ENCODE data around the gene SPI1.

Gene SPI1

GRCh38 chr11:47333526-47333845, 44.9 kb downstream of the SPI1 start:
- peaks cover 0 to 36% (median 15%) of the 10 kb centered on the region in 5 donors for H3K4me1 ChIP-seq (ENCODE audit: control insufficient read depth in 5 of 5, insufficient read depth in 5 of 5, low read length in 5 of 5)
- H3K27ac ChIP-seq (ENCODE audit: low read depth, low read length), result no peak overlapping the region
- H3K27me3 ChIP-seq (ENCODE audit: control insufficient read depth in 5 of 5, insufficient read depth in 4 of 5, low read length in 5 of 5), result no peaks in the 10 kb centered on the region
- no peak overlapping the region for H3K9ac ChIP-seq (ENCODE audit: low read length in 5 of 5)
- peaks cover 0 to 25% (median 10%) of the 10 kb centered on the region in 5 donors for H3K36me3 ChIP-seq (ENCODE audit: control insufficient read depth in 5 of 5, insufficient read depth in 5 of 5, low read length in 5 of 5)
- H3K4me3 ChIP-seq (ENCODE audit: low read depth in 1 of 5, low read length in 5 of 5), result no peak overlapping the region
- no peaks in the 10 kb centered on the region for H3K9me3 ChIP-seq (ENCODE audit: control insufficient read depth in 5 of 5, low read length in 5 of 5)

- Histone ChIP-seq H3K4me3 (ENCODE audit: low read depth in 1 of 5, low read length in 5 of 5) (no peak overlapping the region), H3K27ac (ENCODE audit: low read depth, low read length) (no peak overlapping the region), H3K36me3 (ENCODE audit: control insufficient read depth in 5 of 5, insufficient read depth in 5 of 5, low read length in 5 of 5) (peaks cover 0 to 30% (median 10%) of the 10 kb centered on the region in 5 donors), H3K9ac (ENCODE audit: low read length in 5 of 5) (no peak overlapping the region), H3K4me1 (ENCODE audit: control insufficient read depth in 5 of 5, insufficient read depth in 5 of 5, low read length in 5 of 5) (peaks cover 0 to 39% (median 15%) of the 10 kb centered on the region in 5 donors), H3K9me3 (ENCODE audit: control insufficient read depth in 5 of 5, low read length in 5 of 5) (no peaks in the 10 kb centered on the region), H3K27me3 (ENCODE audit: control insufficient read depth in 5 of 5, insufficient read depth in 4 of 5, low read length in 5 of 5) (no peaks in the 10 kb centered on the region)
Measured at GRCh38 chr11:47332791-47333525, 45.4 kb downstream of the SPI1 start.

DNA sequence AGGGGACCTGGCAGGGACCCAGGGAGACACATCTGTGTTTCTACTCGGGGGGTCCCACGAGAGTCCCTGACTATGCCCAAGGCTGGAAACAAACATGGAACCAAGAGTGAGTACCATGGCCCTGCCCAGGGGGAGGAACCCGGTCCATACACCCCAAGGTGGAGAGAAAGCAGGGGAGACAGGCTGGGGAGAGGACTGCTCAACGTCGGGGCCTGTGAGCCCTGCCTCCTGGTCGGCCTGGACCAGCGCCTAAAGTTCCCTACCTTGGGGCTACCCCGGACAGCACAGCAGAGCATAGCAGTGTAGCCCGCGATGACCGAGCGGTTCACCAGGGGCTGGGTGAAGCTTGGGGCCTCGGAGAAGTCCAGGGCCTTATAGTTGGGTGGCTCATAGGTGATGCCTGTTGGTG, 46.0 kb downstream of the SPI1 start:
- peaks cover 0 to 37% (median 10%) of the 10 kb centered on the region in 5 donors for H3K36me3 ChIP-seq (ENCODE audit: control insufficient read depth in 5 of 5, insufficient read depth in 5 of 5, low read length in 5 of 5)
- H3K9me3 ChIP-seq (ENCODE audit: control insufficient read depth in 5 of 5, low read length in 5 of 5), result no peaks in the 10 kb centered on the region
- no peak overlapping the region for H3K4me3 ChIP-seq (ENCODE audit: low read depth in 1 of 5, low read length in 5 of 5)
- H3K4me1 ChIP-seq (ENCODE audit: control insufficient read depth in 5 of 5, insufficient read depth in 5 of 5, low read length in 5 of 5), result peaks cover 0 to 39% (median 15%) of the 10 kb centered on the region in 5 donors
- H3K9ac ChIP-seq (ENCODE audit: low read length in 5 of 5), result no peak overlapping the region
- H3K27me3 ChIP-seq (ENCODE audit: control insufficient read depth in 5 of 5, insufficient read depth in 4 of 5, low read length in 5 of 5), result no peaks in the 10 kb centered on the region
- no peak overlapping the region for H3K27ac ChIP-seq (ENCODE audit: low read depth, low read length)

DNA sequence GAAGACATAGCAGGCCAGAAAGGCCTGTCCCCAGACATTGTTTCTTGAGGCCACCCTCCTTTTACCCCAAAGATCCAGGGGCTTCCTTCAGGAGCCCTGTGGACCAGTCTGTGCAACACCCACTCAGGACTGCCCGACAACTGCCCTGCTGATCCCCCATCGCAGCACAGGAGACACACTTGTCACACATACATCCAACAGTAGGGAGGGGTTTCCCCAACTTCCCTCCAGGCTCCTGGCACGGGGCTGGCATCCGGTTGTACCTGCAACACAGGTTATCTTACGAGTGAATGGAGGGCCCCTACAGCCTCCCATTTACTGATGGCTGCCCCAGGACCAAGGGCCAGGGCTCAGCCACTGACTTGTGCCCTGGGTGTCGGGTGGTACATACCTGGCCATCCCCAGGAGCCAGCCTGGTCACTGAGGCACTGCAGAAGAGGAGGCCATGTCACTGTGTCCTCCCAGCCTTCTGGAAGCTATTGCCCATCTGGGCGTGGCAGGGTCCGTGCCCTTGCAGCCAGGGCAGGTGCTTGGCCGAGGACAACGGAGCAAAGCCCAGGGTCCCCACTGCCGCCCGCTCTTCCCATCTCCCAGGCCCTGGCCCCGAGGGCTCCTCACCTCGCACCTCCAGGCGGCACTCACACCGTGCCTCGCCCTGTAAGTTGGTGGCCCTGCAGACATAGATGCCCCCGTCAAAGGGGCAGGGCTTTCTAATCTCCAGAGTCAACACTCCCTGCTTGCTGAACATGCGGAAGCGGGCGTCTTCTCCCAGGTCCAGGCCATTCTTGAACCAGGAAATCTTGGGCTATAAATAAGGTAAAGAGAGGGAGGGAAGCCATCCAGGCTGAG, 46.7 kb downstream of the SPI1 start:
- Histone ChIP-seq H3K9me3 (ENCODE audit: control insufficient read depth in 5 of 5, low read length in 5 of 5) (no peaks in the 10 kb centered on the region), H3K27me3 (ENCODE audit: control insufficient read depth in 5 of 5, insufficient read depth in 4 of 5, low read length in 5 of 5) (no peaks in the 10 kb centered on the region), H3K36me3 (ENCODE audit: control insufficient read depth in 5 of 5, insufficient read depth in 5 of 5, low read length in 5 of 5) (peaks cover 0 to 43% (median 10%) of the 10 kb centered on the region in 5 donors), H3K4me3 (ENCODE audit: low read depth in 1 of 5, low read length in 5 of 5) (no peak overlapping the region), H3K4me1 (ENCODE audit: control insufficient read depth in 5 of 5, insufficient read depth in 5 of 5, low read length in 5 of 5) (peaks cover 0 to 39% (median 15%) of the 10 kb centered on the region in 5 donors), H3K27ac (ENCODE audit: low read depth, low read length) (no peak overlapping the region), H3K9ac (ENCODE audit: low read length in 5 of 5) (no peak overlapping the region)

- H3K27ac ChIP-seq (ENCODE audit: low read depth, low read length), result peak overlapping the region; percentile 30
- no peak overlapping the region for H3K4me3 ChIP-seq (ENCODE audit: low read depth in 1 of 5, low read length in 5 of 5)
- no peak overlapping the region for H3K9ac ChIP-seq (ENCODE audit: low read length in 5 of 5)
- peaks cover 0 to 53% (median 10%) of the 10 kb centered on the region in 5 donors for H3K36me3 ChIP-seq (ENCODE audit: control insufficient read depth in 5 of 5, insufficient read depth in 5 of 5, low read length in 5 of 5)
- H3K27me3 ChIP-seq (ENCODE audit: control insufficient read depth in 5 of 5, insufficient read depth in 4 of 5, low read length in 5 of 5), result no peaks in the 10 kb centered on the region
- H3K4me1 ChIP-seq (ENCODE audit: control insufficient read depth in 5 of 5, insufficient read depth in 5 of 5, low read length in 5 of 5), result peaks cover 0 to 39% (median 15%) of the 10 kb centered on the region in 5 donors
- H3K9me3 ChIP-seq (ENCODE audit: control insufficient read depth in 5 of 5, low read length in 5 of 5), result no peaks in the 10 kb centered on the region
Measured at GRCh38 chr11:47329987-47330931, 48.1 kb downstream of the SPI1 start.

DNA sequence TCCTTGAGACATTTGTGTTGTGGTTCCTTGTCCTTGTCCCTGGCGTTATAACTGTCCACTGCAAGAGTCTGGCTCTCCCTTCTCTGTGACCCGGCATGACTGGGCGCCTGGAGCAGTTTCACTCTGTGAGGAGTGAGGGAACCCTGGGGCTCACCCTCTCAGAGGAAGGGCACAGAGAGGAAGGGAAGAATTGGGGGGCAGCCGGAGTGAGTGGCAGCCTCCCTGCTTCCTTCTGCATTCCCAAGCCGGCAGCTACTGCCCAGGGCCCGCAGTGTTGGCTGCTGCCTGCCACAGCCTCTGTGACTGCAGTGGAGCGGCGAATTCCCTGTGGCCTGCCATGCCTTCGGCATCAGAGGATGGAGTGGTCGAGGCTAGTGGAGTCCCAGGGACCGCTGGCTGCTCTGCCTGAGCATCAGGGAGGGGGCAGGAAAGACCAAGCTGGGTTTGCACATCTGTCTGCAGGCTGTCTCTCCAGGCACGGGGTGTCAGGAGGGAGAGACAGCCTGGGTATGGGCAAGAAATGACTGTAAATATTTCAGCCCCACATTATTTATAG, 48.8 kb downstream of the SPI1 start:
- Histone ChIP-seq H3K4me3 (ENCODE audit: low read depth in 1 of 5, low read length in 5 of 5) (no peak overlapping the region), H3K9me3 (ENCODE audit: control insufficient read depth in 5 of 5, low read length in 5 of 5) (no peaks in the 10 kb centered on the region), H3K4me1 (ENCODE audit: control insufficient read depth in 5 of 5, insufficient read depth in 5 of 5, low read length in 5 of 5) (peaks cover 0 to 39% (median 15%) of the 10 kb centered on the region in 5 donors), H3K9ac (ENCODE audit: low read length in 5 of 5) (peak overlapping the region in 2 of 5 donors; percentile 38 to 49), H3K36me3 (ENCODE audit: control insufficient read depth in 5 of 5, insufficient read depth in 5 of 5, low read length in 5 of 5) (peaks cover 0 to 53% (median 10%) of the 10 kb centered on the region in 5 donors), H3K27me3 (ENCODE audit: control insufficient read depth in 5 of 5, insufficient read depth in 4 of 5, low read length in 5 of 5) (no peaks in the 10 kb centered on the region), H3K27ac (ENCODE audit: low read depth, low read length) (peak overlapping the region; percentile 30)

DNA sequence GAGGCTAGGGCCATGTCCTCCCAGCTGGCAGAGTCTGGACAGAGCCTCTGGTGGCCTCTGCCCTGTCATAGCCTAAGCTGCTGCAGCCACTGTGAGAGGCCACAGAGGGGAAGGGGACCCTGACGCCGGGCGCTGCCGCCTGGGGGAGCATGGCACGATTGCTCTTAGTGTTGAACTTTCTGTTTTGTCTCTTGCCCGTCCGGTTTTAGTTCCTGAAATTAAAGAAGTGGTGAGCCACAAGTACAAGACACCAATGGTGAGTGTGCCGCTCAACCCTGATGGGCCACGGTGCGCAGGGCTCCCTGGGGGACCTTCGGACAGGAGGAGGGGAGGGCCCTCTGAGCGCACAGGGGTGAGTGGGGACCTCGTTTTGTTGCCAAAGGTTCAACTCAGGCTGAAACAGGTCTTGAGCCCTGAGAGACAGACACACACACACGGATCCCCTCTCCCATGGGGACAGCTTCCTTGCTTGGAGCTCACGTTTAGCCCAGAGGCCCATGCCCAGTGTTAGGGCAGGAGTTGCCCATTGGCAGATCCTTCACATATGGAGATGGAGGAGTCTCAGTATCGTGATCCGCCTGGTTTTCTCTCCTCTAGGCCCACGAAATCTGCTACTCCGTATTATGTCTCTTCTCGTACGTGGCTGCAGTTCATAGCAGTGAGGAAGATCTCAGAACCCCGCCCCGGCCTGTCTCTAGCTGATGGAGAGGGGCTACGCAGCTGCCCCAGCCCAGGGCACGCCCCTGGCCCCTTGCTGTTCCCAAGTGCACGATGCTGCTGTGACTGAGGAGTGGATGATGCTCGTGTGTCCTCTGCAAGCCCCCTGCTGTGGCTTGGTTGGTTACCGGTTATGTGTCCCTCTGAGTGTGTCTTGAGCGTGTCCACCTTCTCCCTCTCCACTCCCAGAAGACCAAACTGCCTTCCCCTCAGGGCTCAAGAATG, 49.6 kb downstream of the SPI1 start:
- peak overlapping the region in 1 of 5 donors; percentile 49 for H3K9ac ChIP-seq (ENCODE audit: low read length in 5 of 5)
- H3K4me1 ChIP-seq (ENCODE audit: control insufficient read depth in 5 of 5, insufficient read depth in 5 of 5, low read length in 5 of 5), result peaks cover 0 to 39% (median 15%) of the 10 kb centered on the region in 5 donors
- peaks cover 0 to 53% (median 10%) of the 10 kb centered on the region in 5 donors for H3K36me3 ChIP-seq (ENCODE audit: control insufficient read depth in 5 of 5, insufficient read depth in 5 of 5, low read length in 5 of 5)
- no peaks in the 10 kb centered on the region for H3K9me3 ChIP-seq (ENCODE audit: control insufficient read depth in 5 of 5, low read length in 5 of 5)
- peak overlapping the region; percentile 30 for H3K27ac ChIP-seq (ENCODE audit: low read depth, low read length)
- H3K4me3 ChIP-seq (ENCODE audit: low read depth in 1 of 5, low read length in 5 of 5), result no peak overlapping the region
- no peaks in the 10 kb centered on the region for H3K27me3 ChIP-seq (ENCODE audit: control insufficient read depth in 5 of 5, insufficient read depth in 4 of 5, low read length in 5 of 5)

DNA sequence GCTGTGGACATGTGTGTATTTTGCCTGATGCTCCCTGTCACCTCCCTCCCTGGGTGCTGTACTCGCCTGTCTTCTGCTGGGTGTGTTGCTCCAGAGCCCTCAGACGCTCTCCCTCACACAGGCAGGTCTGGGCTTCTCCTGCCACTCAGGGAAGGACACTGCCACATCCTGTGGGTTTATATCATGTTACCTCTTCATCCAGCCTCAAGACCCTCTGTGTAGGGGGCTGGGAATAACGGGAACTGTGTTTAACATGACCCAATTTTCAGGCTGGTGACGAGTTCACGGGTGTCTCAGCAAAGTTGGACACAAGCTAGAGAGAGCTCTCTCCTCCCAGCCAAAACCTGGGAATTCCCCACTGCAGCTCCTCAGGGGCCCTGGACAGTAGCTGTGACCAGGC, 50.4 kb downstream of the SPI1 start:
- Histone ChIP-seq H3K4me3 (ENCODE audit: low read depth in 1 of 5, low read length in 5 of 5) (no peak overlapping the region), H3K36me3 (ENCODE audit: control insufficient read depth in 5 of 5, insufficient read depth in 5 of 5, low read length in 5 of 5) (peaks cover 0 to 53% (median 10%) of the 10 kb centered on the region in 5 donors), H3K4me1 (ENCODE audit: control insufficient read depth in 5 of 5, insufficient read depth in 5 of 5, low read length in 5 of 5) (peaks cover 0 to 39% (median 15%) of the 10 kb centered on the region in 5 donors), H3K9ac (ENCODE audit: low read length in 5 of 5) (no peak overlapping the region), H3K27ac (ENCODE audit: low read depth, low read length) (no peak overlapping the region), H3K9me3 (ENCODE audit: control insufficient read depth in 5 of 5, low read length in 5 of 5) (no peaks in the 10 kb centered on the region), H3K27me3 (ENCODE audit: control insufficient read depth in 5 of 5, insufficient read depth in 4 of 5, low read length in 5 of 5) (no peaks in the 10 kb centered on the region)

Measured in subcutaneous abdominal adipose tissue (tissue), 5 donors.